GM19238 (cell line): ENCODE data around the gene ANKRD53.

Experiments
- DNase-seq: peaks from one replicate; pipeline ENCODE4 v3.0.0; 2011; ENCODE audit warnings: low spot score; ENCODE audit not compliant: insufficient read length

ANKRD53 gene

DNA sequence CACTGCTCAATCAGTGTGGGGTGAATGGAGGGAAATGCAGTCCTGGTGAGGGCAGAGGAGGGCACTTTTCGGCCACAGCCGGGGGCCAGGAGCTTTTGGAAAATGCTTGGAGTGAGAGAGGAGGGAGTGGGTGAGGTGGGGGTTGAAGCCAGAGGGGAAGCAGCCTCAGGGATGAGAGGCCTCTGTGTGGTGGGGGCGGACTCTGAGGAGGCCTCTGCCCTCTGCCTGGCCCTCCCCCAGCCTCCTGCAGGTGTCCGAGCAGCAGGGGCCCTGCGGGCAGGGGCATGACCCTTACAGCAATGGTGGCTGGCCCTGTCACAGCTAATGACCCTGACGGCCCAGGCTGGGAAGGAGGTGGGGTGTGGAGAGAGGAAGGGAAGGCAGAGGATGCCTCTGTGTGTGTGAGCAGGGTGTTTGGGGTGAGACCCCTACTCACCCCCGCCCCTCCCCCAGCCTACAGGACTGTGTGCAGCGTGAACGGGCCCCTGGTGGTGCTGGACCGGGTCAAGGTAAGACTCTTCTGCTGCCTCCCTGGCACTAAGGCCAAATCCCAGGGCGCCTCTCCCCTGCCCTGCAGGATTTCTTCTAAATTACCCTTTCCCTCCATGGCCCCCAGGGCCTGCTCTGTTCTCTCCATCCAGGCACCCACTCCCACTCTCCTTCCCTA lies 35.1 kb upstream of the ANKRD53 start:
- DNase-seq = no peak

DNA sequence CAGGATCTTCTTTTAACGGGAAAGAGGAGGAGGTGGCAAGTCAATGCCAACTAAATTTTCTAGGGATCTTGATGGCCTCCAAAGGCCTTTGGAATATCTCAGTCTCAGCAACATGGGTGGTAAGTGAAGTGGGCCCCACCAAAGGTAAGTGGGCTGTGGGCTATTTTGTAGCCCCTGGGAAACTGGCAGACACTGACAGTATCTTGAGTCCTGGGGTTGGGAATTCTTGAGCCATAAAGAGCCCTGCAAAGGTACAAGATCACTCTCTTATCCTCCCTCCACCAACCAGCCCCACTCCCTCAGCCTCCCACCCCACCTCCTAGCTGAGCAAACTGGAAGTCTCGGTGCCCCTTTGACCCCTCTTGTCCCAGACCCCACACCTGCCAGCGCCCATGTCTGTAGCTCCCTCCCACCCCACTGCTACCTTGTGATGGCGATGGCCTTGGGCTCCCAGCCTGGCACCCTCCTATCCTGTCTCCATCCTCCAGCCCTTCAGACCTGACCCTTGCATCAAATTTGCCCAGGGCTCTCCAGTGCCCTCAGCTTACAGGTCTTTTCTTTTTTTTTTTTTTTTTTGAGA lies 34.2 kb upstream of the ANKRD53 start:
- no peak for DNase-seq

DNA sequence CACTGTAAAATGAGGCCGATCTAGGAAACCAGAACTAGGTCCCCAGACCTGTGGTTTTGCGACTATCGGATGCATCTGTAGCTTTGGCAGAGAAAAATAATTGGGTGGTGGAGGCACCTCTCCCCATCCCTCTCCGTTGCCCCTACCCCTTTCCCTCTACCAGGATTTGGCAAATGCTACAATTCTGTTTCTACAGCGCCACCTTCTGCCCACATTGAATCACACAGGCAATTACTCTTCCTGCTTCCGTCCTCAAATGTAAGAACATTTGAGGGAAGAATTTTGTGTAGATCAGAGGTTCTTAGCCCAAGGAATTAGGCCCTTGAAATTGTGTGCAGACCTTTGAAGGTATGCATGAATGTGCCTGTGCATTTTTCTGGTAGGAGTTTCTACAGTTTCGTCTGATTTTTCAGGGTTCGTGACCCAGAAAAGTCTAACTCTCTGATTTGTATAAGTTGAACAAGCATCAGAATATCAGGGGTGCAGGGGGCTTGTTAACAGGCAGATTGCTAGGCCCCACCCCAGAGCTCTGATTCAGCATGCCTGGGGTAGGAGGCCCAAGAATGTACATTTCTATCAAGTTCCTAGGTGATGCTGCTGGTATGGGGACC lies 31.5 kb upstream of the ANKRD53 start:
- DNase-seq = no peak

DNA sequence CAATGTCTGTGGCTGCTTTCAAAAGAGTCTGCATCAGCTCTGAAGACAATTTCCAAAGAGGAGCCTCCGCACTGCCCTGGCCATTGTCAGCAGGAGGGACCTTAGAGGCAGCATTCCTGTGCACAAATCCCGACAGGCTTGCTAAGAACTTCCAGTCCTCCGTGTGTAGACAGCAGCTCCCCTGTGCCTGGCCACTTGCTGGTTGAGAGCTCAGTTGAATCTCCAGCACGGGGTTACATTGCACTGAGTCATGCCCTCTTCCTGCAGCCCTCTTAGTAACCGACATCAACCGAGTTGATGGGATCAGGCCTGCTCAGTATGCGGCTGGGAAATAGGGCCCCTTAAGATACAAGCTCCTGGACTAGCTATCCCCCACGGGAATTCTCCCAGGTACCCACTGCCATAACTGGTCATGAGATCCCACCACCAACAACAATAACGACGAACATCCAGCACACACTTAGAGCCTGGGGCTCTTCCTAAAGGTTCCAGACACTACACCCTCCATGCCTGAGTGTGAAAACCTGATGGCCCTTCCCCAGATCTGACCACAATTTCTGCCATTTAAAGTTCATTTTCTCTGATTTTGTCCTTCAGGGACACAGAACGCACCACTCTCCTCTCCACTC lies 30.8 kb upstream of the ANKRD53 start:
- DNase-seq = no peak

DNA sequence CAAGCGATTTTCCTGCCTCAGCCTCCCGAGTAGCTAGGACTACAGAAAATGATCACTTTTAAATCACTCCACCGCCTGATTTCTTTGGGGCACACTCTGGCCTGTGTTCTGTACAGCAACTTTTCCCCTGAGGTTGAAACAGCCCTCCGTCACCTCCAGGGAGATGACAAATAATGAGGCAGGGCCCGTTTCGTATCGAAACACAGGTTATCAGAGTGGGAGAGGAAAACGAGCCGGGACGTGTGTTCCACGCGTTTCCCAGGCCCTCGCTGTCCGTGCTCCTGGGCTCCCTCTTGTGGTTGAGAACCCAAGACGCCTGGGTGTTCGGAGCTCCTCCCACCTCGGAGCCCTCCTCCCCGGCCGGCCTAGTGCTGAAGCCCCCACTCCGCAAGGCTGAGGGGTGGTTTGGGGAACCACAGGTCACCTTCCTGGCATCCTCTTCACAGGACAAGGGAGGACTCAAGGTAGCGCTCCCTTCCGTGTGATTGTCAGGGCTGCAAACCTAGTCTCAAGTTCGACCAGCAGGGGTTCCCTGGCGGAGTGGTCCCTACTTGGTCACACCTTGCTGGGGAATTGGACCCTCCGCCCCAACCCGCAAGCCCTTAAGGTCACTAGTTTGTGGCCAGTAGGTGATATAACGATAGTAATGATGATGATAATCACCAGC lies 30.0 kb upstream of the ANKRD53 start:
- DNase-seq = peak; percentile 69

DNA sequence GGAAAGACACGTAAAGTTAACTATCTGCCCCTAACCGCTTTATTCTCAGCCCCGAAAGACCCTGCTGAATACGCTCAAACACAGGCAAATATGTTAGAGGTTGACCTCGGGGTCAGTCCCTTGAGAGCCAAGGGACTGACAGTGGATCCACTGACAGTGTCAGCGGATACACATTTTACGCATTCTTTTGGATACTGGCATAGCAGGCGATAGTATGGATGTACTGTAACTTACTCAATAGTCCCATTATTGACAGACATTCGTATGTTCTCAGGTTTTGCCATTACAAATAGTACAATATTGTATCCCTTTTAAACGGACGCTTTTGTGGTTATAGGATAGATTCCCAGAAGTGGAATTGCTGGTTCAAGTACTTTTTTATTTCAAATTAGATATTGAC lies 29.3 kb upstream of the ANKRD53 start:
- DNase-seq = no peak

DNA sequence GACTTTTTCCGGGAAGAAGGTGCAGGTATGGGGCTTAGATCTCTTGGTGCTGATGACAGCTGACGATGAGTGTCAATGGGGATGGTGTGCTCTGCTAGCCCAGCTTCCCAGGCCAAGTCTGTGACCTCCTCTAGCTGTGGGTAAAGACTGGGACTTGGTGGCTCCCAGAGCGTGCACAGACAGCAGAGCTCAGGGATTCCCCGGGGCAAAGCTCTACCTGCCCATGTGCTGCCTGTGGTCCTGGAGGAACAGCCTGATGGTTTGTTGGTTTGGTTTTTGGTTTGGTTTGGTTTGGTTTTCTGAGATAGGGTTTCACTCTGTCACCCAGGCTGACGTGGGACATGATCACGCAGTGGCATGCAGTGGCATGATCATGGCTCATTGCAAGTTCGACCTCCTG lies 23.5 kb upstream of the ANKRD53 start:
- DNase-seq = no peak

DNA sequence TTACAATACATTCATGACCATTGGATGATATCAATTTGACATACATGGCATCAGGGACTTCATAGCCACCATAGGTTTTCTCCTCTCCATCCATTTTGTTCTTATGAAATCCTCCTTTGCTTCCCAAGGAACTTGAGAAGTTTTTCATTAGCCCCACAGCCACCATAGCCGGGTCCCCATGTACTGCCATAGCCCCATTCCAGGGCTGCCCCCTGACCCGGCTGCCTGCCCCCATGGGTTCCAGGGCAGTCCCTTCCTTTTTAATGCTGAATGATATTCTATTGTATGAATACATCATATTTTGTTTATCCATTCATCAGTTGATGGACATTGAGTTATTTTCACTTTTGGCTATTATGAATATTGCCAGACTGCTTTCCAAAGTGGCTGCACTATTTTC lies 22.3 kb upstream of the ANKRD53 start:
- no peak for DNase-seq

DNA sequence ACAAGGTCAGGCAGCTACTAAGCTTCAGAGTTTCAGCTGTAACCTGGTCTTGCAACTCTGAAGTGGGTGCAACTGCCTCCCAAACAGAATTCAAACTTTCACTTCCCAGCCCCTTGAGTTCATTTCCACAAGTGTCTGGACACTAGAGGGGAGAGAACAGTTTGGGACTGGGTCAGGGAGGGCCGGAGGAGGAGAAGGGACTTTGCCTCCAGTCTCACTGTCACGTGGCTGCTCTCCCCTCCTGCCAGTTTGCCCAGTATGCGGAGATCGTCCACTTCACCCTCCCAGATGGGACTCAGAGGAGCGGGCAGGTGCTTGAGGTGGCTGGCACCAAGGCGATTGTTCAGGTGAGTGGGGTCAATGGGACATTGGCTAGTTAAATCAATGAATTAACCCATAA lies 20.6 kb upstream of the ANKRD53 start:
- no peak for DNase-seq

DNA sequence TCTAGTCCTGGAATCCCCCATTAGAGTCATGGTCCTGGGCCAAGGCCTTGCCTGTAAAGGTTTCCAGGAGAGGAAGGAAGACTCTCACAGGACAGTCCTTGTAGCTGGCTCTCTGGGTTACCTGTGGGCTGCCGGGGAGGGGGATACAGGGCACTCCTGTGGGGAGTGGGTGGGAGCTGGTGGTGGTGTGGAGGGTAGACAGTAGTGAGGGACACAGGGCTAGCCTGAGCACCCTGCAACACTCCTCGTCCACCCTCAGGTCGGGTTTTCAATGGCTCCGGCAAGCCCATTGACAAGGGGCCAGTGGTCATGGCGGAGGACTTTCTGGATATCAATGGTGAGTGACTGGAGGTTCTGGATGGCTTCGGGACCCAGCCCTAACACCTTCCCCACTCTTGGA lies 19.7 kb upstream of the ANKRD53 start:
- DNase-seq = no peak

DNA sequence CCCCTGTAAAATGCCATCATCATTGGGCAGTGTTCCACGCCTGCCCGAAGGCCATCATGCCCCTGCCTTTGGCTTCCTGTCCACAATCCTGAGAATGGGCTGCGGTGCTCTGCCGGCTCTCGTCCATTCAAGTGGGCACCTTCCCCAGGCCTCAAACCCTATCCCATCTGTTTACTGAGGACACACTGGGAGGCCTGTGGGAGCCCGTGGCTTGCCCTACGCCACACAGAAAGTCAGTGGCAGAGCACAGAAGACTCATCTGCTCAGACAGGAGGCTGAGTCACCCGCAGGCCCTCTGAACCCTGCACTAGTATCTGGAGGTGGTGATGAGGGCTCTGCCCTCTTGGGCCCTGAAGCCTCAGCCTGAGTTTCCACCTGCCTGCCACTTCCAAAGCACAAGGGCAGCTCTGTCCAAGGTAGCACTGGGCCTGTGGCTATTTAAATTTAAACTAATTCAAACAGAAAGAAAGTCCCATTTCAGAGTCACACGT lies 19.1 kb upstream of the ANKRD53 start:
- DNase-seq = no peak

DNA sequence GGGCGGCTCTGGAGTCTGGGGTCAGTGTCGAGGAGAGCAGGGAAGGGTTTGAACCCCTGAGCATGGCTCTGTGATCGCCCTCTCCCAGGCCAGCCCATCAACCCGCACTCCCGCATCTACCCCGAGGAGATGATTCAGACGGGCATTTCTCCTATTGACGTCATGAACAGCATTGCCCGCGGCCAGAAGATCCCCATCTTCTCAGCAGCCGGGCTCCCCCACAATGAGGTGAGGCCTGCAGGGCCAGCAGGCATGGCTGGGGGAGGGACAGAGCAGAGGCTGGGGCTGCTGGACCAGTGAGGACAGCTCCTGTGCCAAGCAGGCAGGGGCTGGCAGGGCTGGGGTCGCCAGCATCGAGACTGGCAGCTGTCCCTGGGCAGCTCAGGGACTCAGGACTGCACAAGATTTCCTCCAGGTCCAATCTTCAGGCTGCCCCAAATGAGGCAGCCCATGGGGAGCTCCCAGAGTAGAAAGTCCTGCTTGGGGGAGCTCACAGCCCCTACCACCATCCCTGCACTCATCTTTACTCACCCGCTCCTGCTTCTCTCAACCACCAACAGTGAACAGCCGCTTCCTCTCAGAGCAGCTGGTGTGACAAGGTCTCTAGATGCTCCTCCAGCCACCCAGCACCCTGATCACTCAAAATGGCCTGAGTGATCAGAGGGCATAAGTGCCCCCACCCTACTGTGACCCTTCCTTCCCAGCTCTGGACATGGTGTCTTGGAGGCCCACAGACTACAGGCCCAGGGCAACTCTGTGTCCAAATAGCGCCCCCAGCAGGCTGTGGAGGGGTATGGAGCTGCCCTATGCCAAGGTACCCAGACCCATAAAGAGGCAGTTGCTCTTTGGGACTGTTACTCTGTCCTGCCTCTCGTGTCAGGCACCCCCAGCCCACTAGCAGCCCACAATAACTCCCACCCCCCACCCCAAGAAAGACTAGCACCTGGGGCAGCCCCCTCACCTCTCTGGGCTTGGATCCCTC lies 18.3 kb upstream of the ANKRD53 start:
- DNase-seq = no peak

DNA sequence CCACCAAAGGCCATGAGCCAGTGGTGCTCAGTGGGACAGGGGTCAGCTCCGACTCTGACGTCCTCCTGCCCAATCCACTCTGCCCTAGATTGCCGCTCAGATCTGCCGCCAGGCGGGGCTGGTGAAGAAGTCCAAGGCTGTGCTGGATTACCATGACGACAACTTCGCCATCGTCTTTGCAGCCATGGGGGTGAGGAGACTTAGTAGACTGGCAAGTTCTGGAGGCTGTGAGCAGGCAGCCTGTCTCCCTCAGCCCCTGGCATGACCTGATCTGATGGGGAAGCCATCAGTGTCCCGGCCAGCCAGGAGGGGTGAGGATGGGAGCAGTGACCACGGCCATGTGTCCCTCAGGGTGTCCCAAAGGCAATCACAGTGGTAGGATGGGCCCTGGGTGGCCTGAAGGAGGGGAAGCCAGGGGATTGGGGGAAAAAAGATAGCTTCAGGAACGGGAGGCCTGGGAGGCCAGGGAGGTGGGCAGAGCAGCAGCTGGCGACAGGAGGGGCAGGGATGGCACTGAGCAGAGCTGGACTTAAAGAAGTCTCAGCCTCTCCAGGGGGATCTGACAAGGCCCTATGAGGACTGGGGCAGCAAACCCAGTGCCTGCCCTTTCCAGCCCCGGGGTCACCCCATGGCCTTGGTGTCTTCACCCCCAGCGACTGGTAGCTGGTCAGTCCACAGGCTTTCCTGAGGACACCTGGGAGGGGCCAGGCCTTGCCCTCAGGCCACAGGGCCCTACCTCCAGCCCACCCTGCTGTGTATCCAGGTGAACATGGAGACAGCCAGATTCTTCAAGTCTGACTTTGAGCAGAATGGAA lies 17.4 kb upstream of the ANKRD53 start:
- no peak for DNase-seq

DNA sequence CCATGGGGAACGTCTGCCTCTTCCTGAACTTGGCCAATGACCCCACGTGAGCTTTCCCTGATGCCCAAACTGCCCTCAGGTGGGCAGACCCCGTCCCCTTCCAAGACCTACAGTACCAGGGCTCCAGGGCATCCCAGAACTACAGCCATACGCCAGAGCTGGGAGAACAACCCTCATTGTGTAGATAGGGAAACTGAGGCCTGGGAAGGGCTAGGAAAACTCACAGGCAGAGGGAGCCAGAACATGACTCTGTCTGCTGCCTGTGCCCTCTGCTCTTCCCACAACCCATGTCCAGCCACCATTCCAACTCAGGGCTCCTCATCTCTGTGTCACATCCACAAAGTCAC lies 16.8 kb upstream of the ANKRD53 start:
- no peak for DNase-seq

DNA sequence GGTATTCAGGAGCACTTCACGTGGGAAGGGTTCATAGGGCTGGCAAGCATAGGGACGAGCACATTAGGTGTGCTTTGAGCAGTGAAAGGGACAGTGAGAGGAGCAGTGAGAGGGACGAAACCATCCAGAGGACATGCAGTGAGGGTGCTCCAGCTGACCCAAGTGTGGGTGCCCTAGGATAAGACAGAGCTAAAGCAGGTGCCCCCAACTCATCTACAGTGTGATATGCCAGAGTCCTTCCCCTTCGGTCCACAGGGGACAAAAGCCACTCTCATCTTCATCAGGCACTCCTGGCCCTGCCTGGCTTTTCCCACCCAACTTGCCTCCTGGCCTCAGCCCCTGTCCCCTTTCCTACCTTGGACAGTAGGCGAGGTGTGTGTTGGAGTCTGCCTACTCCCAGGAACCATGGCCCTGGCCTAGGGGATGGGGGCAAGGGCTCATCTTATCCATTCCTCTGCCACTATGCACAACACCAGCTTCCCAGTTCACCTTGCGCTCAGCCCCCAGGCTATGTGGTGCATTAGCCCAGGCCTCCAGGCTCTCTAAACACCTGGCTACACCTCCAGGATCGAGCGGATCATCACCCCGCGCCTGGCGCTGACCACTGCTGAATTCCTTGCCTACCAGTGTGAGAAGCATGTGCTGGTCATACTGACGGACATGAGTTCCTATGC lies 16.1 kb upstream of the ANKRD53 start:
- DNase-seq = no peak

DNA sequence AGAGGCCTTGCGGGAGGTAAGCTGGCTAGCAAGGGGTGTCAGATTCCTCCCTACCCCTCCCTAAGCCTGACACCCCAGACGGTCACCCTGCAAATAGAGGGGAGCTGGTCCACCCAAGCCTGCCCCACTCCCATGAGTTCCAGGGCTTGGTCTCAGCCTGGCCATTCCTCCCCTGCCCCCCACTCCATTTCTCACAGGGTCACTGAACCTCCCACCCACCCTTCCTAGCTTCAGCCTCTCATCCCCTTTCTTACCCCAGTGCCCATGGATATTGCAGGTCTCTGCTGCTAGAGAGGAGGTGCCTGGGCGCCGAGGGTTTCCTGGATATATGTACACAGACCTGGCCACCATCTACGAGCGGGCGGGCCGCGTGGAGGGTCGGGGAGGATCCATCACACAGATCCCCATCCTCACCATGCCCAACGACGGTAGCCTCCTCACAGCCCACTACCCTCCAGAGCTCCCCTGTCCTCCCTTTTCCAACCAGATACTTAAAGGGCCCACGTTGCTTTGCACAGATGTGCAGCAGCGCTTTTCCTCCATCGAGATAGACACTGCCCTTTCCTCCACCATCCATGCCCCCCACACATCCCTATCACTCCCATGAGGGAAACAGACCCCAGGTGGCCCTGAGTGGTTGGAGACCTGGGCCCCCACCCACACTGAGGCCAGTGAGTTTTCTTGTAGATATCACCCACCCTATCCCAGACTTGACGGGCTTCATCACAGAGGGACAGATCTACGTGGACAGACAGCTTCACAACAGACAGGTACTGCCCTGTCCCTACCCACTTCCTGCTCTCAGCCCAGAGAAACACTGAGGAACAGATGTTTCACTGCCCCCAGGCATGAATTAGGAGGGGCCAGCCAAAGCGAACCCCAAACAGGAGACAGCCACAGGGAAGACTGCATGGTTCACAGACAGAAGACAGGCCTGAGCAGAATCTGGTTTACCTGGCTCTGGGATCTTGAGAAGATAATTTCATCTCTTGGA lies 15.2 kb upstream of the ANKRD53 start:
- no peak for DNase-seq

DNA sequence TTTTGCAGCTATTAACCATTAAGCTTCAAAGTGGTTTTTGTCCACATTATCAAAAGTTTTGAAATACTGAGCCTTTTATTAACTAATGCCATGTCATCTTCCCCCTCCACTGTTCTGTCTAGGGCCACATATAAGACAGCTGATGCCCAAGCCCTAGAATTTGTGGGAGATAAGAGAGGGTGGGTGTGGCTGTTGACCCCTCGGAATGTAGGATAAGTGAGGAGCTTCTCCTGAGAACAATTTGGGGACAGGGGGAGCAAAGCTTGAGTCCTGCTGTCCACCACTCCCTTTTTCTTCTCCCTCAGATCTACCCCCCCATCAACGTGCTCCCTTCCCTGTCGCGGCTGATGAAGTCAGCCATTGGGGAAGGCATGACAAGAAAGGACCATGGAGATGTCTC lies 14.3 kb upstream of the ANKRD53 start:
- DNase-seq = no peak
